Neural cell (in vitro differentiated cells): ENCODE results near the gene RNF145. TPM values are rescaled to one million over a fixed set of nuclear protein-coding genes. Genes with fewer than 3 reads are reported as not detected.

Experiments used
- H2AFZ ChIP-seq: fragments of 200-600, 300-800 bp; sonication (generic), shearing (Covaris generic); 2 replicates; pipeline ENCODE4 v1.6.0; 2014; ENCODE audit warnings: low read depth, mild to moderate bottlenecking, antibody characterized with exemption, low read length, moderate library complexity
- H3F3A ChIP-seq: fragments of 200-600 bp; shearing (Covaris generic); 2 replicates; pipeline ENCODE4 v1.6.1; 2016; ENCODE audit warnings: mild to moderate bottlenecking, moderate library complexity, mixed read lengths, antibody characterized with exemption, low read length; ENCODE audit not compliant: insufficient read depth, poor library complexity, severe bottlenecking
- H3K27ac ChIP-seq: fragments of 200-600, 300-800 bp; sonication (generic), shearing (Covaris generic); 2 replicates; pipeline ENCODE4 v1.5.1; 2014; ENCODE audit warnings: mild to moderate bottlenecking, low read length, moderate library complexity
- H3K27me3 ChIP-seq: fragments of 300-800, 200-600 bp; sonication (generic), shearing (Covaris generic); 2 replicates; pipeline ENCODE4 v1.6.0; 2014; ENCODE audit warnings: mild to moderate bottlenecking, low read depth, low read length, moderate library complexity; ENCODE audit not compliant: insufficient read depth
- H3K36me3 ChIP-seq: fragments of 300-800, 200-600 bp; sonication (generic), shearing (Covaris generic); 2 replicates; pipeline ENCODE4 v1.5.1; 2014; ENCODE audit warnings: mild to moderate bottlenecking, antibody characterized with exemption, low read length, moderate library complexity; ENCODE audit not compliant: insufficient read depth
- H3K4me2 ChIP-seq: fragments of 300-800, 200-600 bp; sonication (generic), shearing (Covaris generic); 2 replicates; pipeline ENCODE4 v1.6.0; 2014; ENCODE audit warnings: mild to moderate bottlenecking, low read length
- H3K4me3 ChIP-seq: fragments of 300-800, 200-600 bp; sonication (generic), shearing (Covaris generic); 2 replicates; pipeline ENCODE4 v1.5.1; 2014; ENCODE audit warnings: mild to moderate bottlenecking, low read length, moderate library complexity
- H3K79me2 ChIP-seq: fragments of 200-600 bp; shearing (Covaris generic); replicated peaks from 2 replicates; pipeline ENCODE4 v1.6.0; 2014; ENCODE audit warnings: mild to moderate bottlenecking, low read length, moderate library complexity; ENCODE audit not compliant: insufficient read depth
- H3K9ac ChIP-seq: fragments of 300-800, 200-600 bp; sonication (generic), shearing (Covaris generic); 2 replicates; pipeline ENCODE4 v1.6.1; 2016; ENCODE audit warnings: mild to moderate bottlenecking, low read length, mixed read lengths
- H3K9me2 ChIP-seq: fragments of 200-600 bp; shearing (Covaris generic); 2 replicates; pipeline ENCODE4 v1.6.1; 2016; ENCODE audit warnings: mild to moderate bottlenecking, low read length, mixed read lengths; ENCODE audit not compliant: insufficient read depth
- H3K9me3 ChIP-seq: fragments of 200-600, 300-800 bp; sonication (generic), shearing (Covaris generic); 2 replicates; pipeline ENCODE4 v1.6.1; 2016; ENCODE audit warnings: mild to moderate bottlenecking, mixed run types, low read length, moderate library complexity, mixed read lengths
- H4K20me1 ChIP-seq: fragments of 200-600 bp; shearing (Covaris generic); 2 replicates; pipeline ENCODE4 v1.6.1; 2016; ENCODE audit warnings: mild to moderate bottlenecking, mixed run types; ENCODE audit not compliant: insufficient read depth
- EP300 ChIP-seq: fragments of 450-650 bp; conservative IDR thresholded peaks from 2 replicates; pipeline ENCODE4 v1.6.1; 2014; ENCODE audit warnings: antibody characterized with exemption, mild to moderate bottlenecking, moderate library complexity; ENCODE audit not compliant: poor library complexity, severe bottlenecking
- EZH2 ChIP-seq: fragments of 200-600, 300-800 bp; shearing (Covaris generic), sonication (generic); IDR thresholded peaks from 2 replicates; pipeline ENCODE4 v1.6.1; 2014; ENCODE audit warnings: antibody characterized with exemption, low read length, borderline replicate concordance, mild to moderate bottlenecking; ENCODE audit not compliant: insufficient read depth, poor library complexity, severe bottlenecking
- MXI1 ChIP-seq: fragments of 450-650 bp; conservative IDR thresholded peaks from 2 replicates; pipeline ENCODE4 v1.6.1; 2014; ENCODE audit warnings: antibody characterized with exemption, mild to moderate bottlenecking; ENCODE audit not compliant: poor library complexity, severe bottlenecking
- POLR2AphosphoS5 ChIP-seq: IDR thresholded peaks from 2 replicates; pipeline ENCODE4 v1.6.1; 2012
- RAD21 ChIP-seq: fragments of 450-650 bp; conservative IDR thresholded peaks from 2 replicates; pipeline ENCODE4 v1.6.1; 2014; ENCODE audit warnings: antibody characterized with exemption, mild to moderate bottlenecking, moderate library complexity
- SMC3 ChIP-seq: fragments of 450-650 bp; conservative IDR thresholded peaks from 2 replicates; pipeline ENCODE4 v1.6.1; 2014; ENCODE audit warnings: antibody characterized with exemption, mild to moderate bottlenecking, moderate library complexity; ENCODE audit not compliant: poor library complexity
- TAF1 ChIP-seq: IDR thresholded peaks from 2 replicates; pipeline ENCODE4 v1.6.1; 2012; ENCODE audit warnings: low read depth
- polyA plus RNA-seq: library from polyadenylated mRNA; depleted of rRNA; stranded (reverse); fragments of >200 nt; gene quantifications from 2 replicates; pipeline ENCODE4 v1.2.3, GENCODE V29; 2014
- TF ChIP-seq, protein P1 (sequence below): IDR thresholded peaks from 2 replicates; pipeline ENCODE4 v1.6.1; 2012; ENCODE audit warnings: borderline replicate concordance
- TF ChIP-seq, protein P2 (sequence below): fragments of 450-650 bp; IDR thresholded peaks from 2 replicates; pipeline ENCODE4 v1.5.1; 2014; ENCODE audit warnings: antibody characterized with exemption, mild to moderate bottlenecking, moderate library complexity; ENCODE audit not compliant: poor library complexity, severe bottlenecking

RNF145 gene
- polyA plus RNA-seq, 1 donor from 2014 or later = 52.4 TPM

DNA sequence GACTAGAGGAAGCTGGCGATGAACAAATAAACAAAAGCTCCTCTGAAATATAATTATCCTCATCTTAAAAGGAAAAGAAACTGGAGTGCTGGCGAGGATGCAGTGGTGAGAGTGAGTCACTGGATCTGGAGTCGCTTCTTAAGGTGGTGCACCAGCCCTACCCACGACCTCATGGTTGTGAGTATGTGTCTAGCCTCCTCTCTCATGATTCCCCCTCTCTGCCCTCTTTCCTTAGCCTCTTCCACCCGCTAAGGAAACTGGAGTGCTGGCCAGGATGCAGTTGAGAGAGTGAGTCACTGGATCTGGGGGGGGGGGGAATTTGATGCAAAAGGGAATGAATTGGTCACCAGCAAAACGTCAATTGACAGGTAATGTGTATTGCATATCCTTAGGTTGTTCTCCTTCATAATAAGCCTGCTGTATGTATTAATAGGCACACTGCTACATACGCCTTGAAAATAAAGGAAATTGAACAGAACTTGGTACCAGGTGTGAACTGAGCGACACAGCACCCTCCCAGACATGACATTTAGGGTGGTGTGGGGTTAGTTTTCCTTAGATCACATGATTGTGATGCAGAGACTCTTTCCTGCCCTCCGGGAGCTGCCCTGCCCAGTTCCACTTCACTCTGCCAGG lies 73.3 kb downstream of the RNF145 start:
- H3K9me3 ChIP-seq = no peaks in the 10 kb centered on the region
- H3K4me3 ChIP-seq = no peak overlapping the region
- no peaks in the 10 kb centered on the region for H3K79me2 ChIP-seq
- H2AFZ ChIP-seq = no peak overlapping the region
- H3K27me3 ChIP-seq = no peaks in the 10 kb centered on the region
- H3K9ac ChIP-seq = no peak overlapping the region
- H3K9me2 ChIP-seq = no peaks in the 10 kb centered on the region
- TF ChIP-seq EP300 (no peak), RAD21 (no peak), MXI1 (no peak), TAF1 (no peak)
- TF ChIP-seq, protein P1, sequence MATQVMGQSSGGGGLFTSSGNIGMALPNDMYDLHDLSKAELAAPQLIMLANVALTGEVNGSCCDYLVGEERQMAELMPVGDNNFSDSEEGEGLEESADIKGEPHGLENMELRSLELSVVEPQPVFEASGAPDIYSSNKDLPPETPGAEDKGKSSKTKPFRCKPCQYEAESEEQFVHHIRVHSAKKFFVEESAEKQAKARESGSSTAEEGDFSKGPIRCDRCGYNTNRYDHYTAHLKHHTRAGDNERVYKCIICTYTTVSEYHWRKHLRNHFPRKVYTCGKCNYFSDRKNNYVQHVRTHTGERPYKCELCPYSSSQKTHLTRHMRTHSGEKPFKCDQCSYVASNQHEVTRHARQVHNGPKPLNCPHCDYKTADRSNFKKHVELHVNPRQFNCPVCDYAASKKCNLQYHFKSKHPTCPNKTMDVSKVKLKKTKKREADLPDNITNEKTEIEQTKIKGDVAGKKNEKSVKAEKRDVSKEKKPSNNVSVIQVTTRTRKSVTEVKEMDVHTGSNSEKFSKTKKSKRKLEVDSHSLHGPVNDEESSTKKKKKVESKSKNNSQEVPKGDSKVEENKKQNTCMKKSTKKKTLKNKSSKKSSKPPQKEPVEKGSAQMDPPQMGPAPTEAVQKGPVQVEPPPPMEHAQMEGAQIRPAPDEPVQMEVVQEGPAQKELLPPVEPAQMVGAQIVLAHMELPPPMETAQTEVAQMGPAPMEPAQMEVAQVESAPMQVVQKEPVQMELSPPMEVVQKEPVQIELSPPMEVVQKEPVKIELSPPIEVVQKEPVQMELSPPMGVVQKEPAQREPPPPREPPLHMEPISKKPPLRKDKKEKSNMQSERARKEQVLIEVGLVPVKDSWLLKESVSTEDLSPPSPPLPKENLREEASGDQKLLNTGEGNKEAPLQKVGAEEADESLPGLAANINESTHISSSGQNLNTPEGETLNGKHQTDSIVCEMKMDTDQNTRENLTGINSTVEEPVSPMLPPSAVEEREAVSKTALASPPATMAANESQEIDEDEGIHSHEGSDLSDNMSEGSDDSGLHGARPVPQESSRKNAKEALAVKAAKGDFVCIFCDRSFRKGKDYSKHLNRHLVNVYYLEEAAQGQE = no peak
- no peak overlapping the region for H3K27ac ChIP-seq
- no peaks in the 10 kb centered on the region for H3F3A ChIP-seq
- no peak overlapping the region for H3K4me2 ChIP-seq
- no peaks in the 10 kb centered on the region for H4K20me1 ChIP-seq
- no peaks in the 10 kb centered on the region for H3K36me3 ChIP-seq

DNA sequence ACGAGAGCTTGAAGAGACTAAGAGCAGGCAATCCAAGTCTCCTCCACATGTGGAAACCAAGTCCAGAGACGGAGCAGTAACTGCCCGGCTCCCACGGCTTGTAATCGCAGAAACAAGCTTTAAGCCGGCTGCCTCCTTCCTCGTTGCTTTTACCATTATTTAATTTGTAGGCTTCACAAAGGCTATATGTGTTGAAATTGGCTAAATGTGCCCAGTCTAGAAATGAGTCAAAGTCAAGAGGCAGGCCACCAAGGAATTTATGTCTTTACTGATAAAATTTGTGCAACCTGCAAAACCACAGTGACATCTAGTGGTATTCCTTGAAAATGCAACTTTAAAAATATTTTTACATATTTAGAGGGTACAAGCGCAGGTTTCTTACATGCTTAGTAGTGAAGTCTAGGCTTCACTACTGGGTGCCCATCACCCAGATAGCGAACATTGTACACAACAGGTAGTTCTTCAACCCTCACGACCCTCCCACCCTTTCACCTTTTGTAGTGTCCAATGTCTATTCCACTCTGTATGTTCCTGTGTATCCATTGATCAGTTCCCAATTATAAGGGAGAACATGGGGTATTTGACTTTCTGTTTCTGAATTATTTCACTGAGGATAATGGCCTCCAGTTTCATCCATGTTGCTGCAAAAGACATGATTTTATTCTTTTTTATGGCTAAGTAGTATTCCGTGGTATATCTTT lies 76.2 kb downstream of the RNF145 start:
- Histone ChIP-seq H3F3A (no peaks in the 10 kb centered on the region), H4K20me1 (no peaks in the 10 kb centered on the region), H3K4me2 (no peak overlapping the region), H3K79me2 (no peaks in the 10 kb centered on the region), H2AFZ (no peak overlapping the region), H3K4me3 (no peak overlapping the region), H3K9me2 (no peaks in the 10 kb centered on the region), H3K27me3 (no peaks in the 10 kb centered on the region), H3K9ac (no peak overlapping the region), H3K27ac (no peak overlapping the region), H3K36me3 (no peaks in the 10 kb centered on the region), H3K9me3 (no peaks in the 10 kb centered on the region)
- TF ChIP-seq POLR2AphosphoS5 = no peak
- no peak for TF ChIP-seq EZH2
- TF ChIP-seq SMC3 = peak; percentile 91
- TF ChIP-seq, protein P1 = no peak
- no peak for TF ChIP-seq EP300
- peak; percentile 94 for TF ChIP-seq RAD21
- TF ChIP-seq, protein P2, sequence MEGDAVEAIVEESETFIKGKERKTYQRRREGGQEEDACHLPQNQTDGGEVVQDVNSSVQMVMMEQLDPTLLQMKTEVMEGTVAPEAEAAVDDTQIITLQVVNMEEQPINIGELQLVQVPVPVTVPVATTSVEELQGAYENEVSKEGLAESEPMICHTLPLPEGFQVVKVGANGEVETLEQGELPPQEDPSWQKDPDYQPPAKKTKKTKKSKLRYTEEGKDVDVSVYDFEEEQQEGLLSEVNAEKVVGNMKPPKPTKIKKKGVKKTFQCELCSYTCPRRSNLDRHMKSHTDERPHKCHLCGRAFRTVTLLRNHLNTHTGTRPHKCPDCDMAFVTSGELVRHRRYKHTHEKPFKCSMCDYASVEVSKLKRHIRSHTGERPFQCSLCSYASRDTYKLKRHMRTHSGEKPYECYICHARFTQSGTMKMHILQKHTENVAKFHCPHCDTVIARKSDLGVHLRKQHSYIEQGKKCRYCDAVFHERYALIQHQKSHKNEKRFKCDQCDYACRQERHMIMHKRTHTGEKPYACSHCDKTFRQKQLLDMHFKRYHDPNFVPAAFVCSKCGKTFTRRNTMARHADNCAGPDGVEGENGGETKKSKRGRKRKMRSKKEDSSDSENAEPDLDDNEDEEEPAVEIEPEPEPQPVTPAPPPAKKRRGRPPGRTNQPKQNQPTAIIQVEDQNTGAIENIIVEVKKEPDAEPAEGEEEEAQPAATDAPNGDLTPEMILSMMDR = peak; percentile 91
- peak; percentile 24 for TF ChIP-seq MXI1
- no peak for TF ChIP-seq TAF1
